ENCODE data around the gene SNCB. TPM values are rescaled to one million over a fixed set of nuclear protein-coding genes. Genes with fewer than 3 reads are reported as not detected.
A peak's percentile ranks its signal among the peaks of the same experiment; 100 is the strongest.
"Not testable (repeated sequence)": the region's sequence is repeated elsewhere in the genome, so short reads cannot be mapped to it uniquely, and the experiment has no call there.

Gene SNCB
- polyA plus RNA-seq, 3 donors from 2014 or later = 0.26 TPM; not detected in 2

DNA sequence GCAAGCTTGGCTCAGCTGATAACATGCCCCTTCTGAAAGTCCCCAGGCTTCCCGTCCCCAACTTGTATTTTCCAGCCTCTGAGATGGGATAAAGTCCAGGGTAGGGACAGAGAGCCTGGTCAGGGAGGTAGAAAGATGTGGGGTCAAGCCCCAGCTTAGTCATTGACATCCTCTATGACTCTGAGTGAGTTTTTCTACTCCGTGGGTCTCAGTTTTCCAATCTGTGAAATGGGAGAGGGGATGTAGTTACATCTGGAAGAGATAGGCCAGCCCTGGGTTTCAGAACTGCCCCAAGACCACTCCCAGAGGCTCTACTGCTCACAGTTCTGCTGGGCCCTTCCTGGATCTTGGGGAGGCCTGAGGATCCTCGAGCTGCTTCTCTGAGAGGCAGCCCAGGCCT is 23.5 kb downstream of the SNCB start:
- no peak overlapping the region for H3K4me3 Mint-ChIP-seq
- DNase-seq = no peak
- no peaks in the 10 kb centered on the region for H3K36me3 Mint-ChIP-seq
- H3K27me3 Mint-ChIP-seq (ENCODE audit: low read depth in 3 of 3) = peaks cover 6 to 20% (median 16%) of the 10 kb centered on the region in 3 donors
- H3K27ac Mint-ChIP-seq = no peak overlapping the region
- peaks cover 0 to 1% (median 0%) of the 10 kb centered on the region in 6 donors for H3K9me3 Mint-ChIP-seq
- H3K4me1 Mint-ChIP-seq = peaks cover 10 to 15% of the 10 kb centered on the region in 2 donors

DNA sequence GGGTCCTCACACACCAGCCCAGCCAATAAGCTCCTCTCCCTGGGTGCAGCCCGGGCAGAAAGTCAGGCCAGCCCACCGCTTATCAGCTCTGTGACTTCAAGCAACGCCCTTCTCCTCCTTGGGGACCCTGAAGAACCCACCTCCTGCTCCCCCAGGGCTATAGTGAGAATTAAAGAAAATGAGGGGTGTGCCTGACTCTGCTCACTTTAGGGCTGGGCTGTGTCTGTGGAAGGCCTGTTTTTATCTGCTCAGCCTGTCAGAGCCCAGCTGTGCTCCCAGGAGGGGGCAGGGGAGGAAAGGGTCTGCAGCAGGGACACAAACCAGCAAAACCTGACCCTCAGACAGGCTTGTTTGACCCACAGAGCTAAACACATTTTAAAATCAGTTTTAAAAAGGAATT is 24.3 kb downstream of the SNCB start:
- H3K27ac Mint-ChIP-seq = no peak overlapping the region
- peaks cover 0 to 1% (median 0%) of the 10 kb centered on the region in 6 donors for H3K9me3 Mint-ChIP-seq
- H3K4me1 Mint-ChIP-seq = peaks cover 10 to 14% of the 10 kb centered on the region in 2 donors
- no peak for DNase-seq
- no peak overlapping the region for H3K4me3 Mint-ChIP-seq
- no peaks in the 10 kb centered on the region for H3K36me3 Mint-ChIP-seq
- H3K27me3 Mint-ChIP-seq (ENCODE audit: low read depth in 3 of 3) = peaks cover 6 to 15% (median 11%) of the 10 kb centered on the region in 3 donors

DNA sequence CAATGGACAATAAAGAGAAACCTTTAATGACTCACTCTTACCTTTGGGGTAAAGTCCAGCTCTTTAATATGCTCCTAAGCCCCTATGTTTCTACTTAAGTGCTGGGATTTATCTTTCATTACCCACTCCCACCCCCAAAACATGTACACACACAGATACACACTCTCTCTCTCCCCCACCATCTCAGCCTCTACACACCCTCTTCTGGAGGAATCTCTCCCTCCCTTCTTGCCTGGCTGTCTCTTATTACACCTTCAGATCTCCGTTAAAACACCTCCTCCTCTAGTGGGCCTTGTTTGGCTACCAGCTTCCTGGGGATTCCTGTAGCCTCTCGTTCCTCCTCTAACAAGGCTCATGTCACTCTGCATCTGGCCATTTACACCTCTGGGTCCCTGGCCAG is 27.2 kb downstream of the SNCB start:
- Mint-ChIP-seq H3K9me3 (no peaks in the 10 kb centered on the region), H3K27me3 (ENCODE audit: low read depth in 3 of 3) (peaks cover 0 to 6% (median 4%) of the 10 kb centered on the region in 3 donors), H3K36me3 (no peaks in the 10 kb centered on the region), H3K4me1 (peaks cover 0 to 1% of the 10 kb centered on the region in 2 donors), H3K4me3 (no peak overlapping the region), H3K27ac (no peak overlapping the region)
- no peak for DNase-seq

DNA sequence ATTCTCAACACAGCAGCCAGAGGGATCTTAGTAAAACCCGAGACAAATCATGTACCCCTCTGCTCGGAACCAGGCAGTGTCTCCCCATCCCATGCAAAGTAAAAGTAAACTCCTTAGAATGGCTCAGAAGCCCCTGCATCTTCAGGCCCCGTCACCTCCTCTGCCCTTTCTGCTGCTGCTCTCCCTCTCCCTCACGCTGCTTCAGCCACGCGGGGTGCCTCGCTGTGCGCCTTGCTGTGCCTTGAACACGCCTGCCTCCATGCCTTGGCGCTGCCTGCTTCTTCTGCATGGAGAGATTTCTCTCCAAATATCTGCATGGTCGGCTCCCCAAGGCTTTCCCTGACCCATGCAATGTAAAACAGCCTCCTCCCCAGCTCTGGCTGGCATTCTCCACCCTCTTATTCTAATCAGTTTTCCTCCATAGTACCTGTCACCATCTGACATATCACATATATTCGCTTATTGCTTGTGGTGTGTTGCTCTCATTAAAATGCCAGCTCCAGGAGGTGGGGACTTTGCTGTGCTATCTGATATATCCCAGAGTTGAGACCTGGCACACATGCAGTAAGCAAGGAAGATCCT is 28.3 kb downstream of the SNCB start:
- Mint-ChIP-seq H3K4me3 (no peak overlapping the region), H3K27me3 (ENCODE audit: low read depth in 3 of 3) (peaks cover 0 to 7% (median 4%) of the 10 kb centered on the region in 3 donors), H3K36me3 (no peaks in the 10 kb centered on the region), H3K9me3 (no peaks in the 10 kb centered on the region), H3K27ac (no peak overlapping the region), H3K4me1 (peaks cover 0 to 1% of the 10 kb centered on the region in 2 donors)
- no peak for DNase-seq

- not testable (repeated sequence) for DNase-seq, H3K27ac Mint-ChIP-seq, H3K36me3 Mint-ChIP-seq, H3K4me1 Mint-ChIP-seq, H3K4me3 Mint-ChIP-seq, H3K9me3 Mint-ChIP-seq
- H3K27me3 Mint-ChIP-seq (ENCODE audit: low read depth in 3 of 3) = peaks cover 0 to 10% (median 4%) of the 10 kb centered on the region in 3 donors
Measured at GRCh38 chr5:176599749-176600430, 30.4 kb downstream of the SNCB start.

- no peaks in the 10 kb centered on the region for H3K36me3 Mint-ChIP-seq
- peak overlapping the region; percentile 18 to 60 (median 46) for H3K4me3 Mint-ChIP-seq
- H3K4me1 Mint-ChIP-seq = peaks cover 7% of the 10 kb centered on the region in 2 donors
- H3K9me3 Mint-ChIP-seq = peaks cover 0 to 2% (median 0%) of the 10 kb centered on the region in 6 donors
- no peak overlapping the region for H3K27ac Mint-ChIP-seq
- DNase-seq = no peak
- peaks cover 0 to 15% (median 6%) of the 10 kb centered on the region in 3 donors for H3K27me3 Mint-ChIP-seq (ENCODE audit: low read depth in 3 of 3)
Measured at GRCh38 chr5:176597417-176598389, 32.6 kb downstream of the SNCB start.

DNA sequence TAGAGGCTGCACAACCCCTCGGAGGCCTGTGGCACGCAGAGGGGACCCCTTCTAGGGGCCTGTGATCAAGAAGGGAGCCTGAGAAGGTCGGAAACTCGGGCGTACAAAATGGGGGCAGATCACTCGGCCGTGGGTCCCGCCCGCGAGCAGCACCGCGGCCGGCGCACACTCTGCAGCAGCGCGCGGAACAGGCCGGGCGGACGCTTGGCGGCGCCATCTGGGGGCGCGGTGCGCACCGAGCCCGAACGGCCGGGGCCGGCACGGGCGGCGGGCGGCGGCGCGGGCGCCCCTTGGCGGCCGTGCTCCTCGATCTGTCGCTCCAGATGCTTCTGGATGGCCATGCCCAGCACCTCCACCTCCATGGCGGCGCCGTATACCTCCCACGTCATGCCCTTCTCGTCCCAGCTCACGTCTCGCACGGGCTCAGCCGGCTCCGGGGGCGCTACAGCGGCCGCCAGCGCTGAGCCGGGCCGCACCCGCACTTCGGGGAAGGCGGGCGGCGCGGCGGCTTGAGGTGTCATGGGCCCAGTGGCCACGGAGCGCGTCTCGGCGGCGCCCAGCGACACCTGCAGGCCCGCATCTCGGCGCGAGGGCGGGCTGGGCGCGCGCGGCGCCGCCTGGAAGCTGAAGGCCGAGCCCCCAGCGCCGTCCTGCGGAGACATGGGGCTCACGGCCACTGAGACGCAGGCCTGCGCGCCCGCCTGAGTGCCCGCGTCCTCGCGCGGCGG is 33.5 kb downstream of the SNCB start:
- H3K27ac Mint-ChIP-seq = no peak overlapping the region
- H3K36me3 Mint-ChIP-seq = no peaks in the 10 kb centered on the region
- H3K27me3 Mint-ChIP-seq (ENCODE audit: low read depth in 3 of 3) = peaks cover 0 to 11% (median 6%) of the 10 kb centered on the region in 3 donors
- peaks cover 7% of the 10 kb centered on the region in 2 donors for H3K4me1 Mint-ChIP-seq
- H3K4me3 Mint-ChIP-seq = peak overlapping the region; percentile 55 to 86 (median 78)
- DNase-seq = peak; percentile 45 to 57 (median 55)
- H3K9me3 Mint-ChIP-seq = peaks cover 0 to 2% (median 0%) of the 10 kb centered on the region in 6 donors

DNA sequence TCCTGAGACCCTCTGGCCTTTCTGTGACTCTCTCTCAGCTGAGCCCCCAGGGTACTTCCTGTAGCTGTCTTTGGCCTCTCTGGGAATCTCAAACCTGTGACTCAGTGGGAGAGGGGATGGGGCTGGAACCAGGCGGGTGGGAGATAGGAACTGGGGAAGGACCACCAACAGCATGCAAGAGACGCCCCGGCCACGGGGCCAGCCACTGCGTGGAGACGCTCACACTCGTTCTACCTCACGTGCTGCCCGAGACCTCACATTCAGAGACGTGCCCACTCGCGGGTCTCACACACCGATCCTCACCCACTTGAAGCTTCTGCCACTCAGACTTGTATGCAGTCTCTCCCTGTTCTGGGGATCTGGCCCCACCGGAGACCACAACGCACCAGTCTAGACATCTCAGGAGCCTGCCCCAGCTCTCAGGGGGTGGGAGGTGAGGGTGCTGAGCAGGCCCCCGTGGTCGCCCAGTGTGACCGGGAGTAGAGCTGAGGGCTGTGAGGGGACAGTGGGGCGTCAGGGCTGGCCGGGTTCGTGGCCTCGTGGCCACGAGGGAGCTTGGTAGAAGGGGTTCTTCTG is 34.2 kb downstream of the SNCB start:
- no peak for DNase-seq
- Mint-ChIP-seq H3K27ac (no peak overlapping the region), H3K4me3 (peak overlapping the region; percentile 55 to 86 (median 78)), H3K36me3 (no peaks in the 10 kb centered on the region), H3K27me3 (ENCODE audit: low read depth in 3 of 3) (peaks cover 0 to 11% (median 6%) of the 10 kb centered on the region in 3 donors), H3K4me1 (peaks cover 7% of the 10 kb centered on the region in 2 donors), H3K9me3 (peaks cover 0 to 2% (median 0%) of the 10 kb centered on the region in 6 donors)

- no peaks in the 10 kb centered on the region for H3K36me3 Mint-ChIP-seq
- peaks cover 0 to 2% (median 0%) of the 10 kb centered on the region in 6 donors for H3K9me3 Mint-ChIP-seq
- no peak for DNase-seq
- H3K27me3 Mint-ChIP-seq (ENCODE audit: low read depth in 3 of 3) = peaks cover 0 to 11% (median 6%) of the 10 kb centered on the region in 3 donors
- H3K4me3 Mint-ChIP-seq = no peak overlapping the region
- H3K27ac Mint-ChIP-seq = no peak overlapping the region
- peaks cover 7% of the 10 kb centered on the region in 2 donors for H3K4me1 Mint-ChIP-seq
Measured at GRCh38 chr5:176595386-176595943, 34.9 kb downstream of the SNCB start.

- H3K27ac Mint-ChIP-seq = no peak overlapping the region
- no peaks in the 10 kb centered on the region for H3K36me3 Mint-ChIP-seq
- peaks cover 7% of the 10 kb centered on the region in 2 donors for H3K4me1 Mint-ChIP-seq
- peak overlapping the region in 1 of 5 donors; percentile 38 for H3K4me3 Mint-ChIP-seq
- peaks cover 0 to 2% (median 0%) of the 10 kb centered on the region in 6 donors for H3K9me3 Mint-ChIP-seq
- peaks cover 0 to 11% (median 4%) of the 10 kb centered on the region in 3 donors for H3K27me3 Mint-ChIP-seq (ENCODE audit: low read depth in 3 of 3)
- DNase-seq = no peak
Measured at GRCh38 chr5:176594554-176594953, 35.8 kb downstream of the SNCB start.

DNA sequence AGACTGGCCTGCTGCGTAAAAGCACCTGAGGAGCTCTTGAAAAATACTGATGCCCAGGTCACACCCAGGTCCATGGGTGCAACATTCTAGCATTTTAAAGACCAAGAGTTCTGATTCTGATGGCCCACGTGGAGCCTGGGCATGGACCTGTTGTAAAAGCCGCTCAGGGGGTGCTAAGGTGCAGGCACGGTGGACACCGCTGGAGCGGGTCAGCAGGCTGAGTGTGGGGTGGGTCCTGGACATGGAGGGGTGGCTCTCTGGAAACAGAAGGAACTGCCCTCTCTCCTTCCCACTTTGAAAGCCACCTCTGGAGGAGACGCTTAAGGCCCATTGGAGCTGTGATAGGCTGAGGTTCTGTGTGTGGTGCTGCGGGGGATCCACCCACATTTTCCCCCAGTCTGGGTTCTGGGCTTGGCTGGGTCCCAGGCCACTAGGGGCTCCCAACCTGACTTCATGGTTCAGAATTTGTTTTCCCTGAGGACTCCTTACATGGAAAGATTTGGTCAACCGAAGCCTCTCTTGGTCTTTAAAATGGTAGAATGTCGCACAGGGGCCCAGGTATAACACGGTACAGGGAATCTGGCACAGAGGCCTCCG is 37.0 kb downstream of the SNCB start:
- Mint-ChIP-seq H3K27me3 (ENCODE audit: low read depth in 3 of 3) (peaks cover 0 to 11% (median 3%) of the 10 kb centered on the region in 3 donors), H3K27ac (no peak overlapping the region), H3K36me3 (no peaks in the 10 kb centered on the region), H3K4me3 (no peak overlapping the region), H3K4me1 (peaks cover 6 to 7% of the 10 kb centered on the region in 2 donors), H3K9me3 (peaks cover 0 to 2% (median 0%) of the 10 kb centered on the region in 6 donors)
- no peak for DNase-seq

GRCh38 chr5:176592573-176592972 is 37.8 kb downstream of the SNCB start:
- Mint-ChIP-seq H3K4me3 (no peak overlapping the region), H3K27ac (no peak overlapping the region), H3K36me3 (no peaks in the 10 kb centered on the region), H3K4me1 (peaks cover 6 to 7% of the 10 kb centered on the region in 2 donors), H3K9me3 (peaks cover 0 to 2% (median 0%) of the 10 kb centered on the region in 6 donors), H3K27me3 (ENCODE audit: low read depth in 3 of 3) (peaks cover 0 to 7% (median 2%) of the 10 kb centered on the region in 3 donors)
- DNase-seq = no peak
